ENCODE data around the gene ZKSCAN8.

ZKSCAN8 gene

GRCh38 chr6:28207510-28208110 lies 65.9 kb downstream of the ZKSCAN8 start:
- FAIRE-seq: no peak

DNA sequence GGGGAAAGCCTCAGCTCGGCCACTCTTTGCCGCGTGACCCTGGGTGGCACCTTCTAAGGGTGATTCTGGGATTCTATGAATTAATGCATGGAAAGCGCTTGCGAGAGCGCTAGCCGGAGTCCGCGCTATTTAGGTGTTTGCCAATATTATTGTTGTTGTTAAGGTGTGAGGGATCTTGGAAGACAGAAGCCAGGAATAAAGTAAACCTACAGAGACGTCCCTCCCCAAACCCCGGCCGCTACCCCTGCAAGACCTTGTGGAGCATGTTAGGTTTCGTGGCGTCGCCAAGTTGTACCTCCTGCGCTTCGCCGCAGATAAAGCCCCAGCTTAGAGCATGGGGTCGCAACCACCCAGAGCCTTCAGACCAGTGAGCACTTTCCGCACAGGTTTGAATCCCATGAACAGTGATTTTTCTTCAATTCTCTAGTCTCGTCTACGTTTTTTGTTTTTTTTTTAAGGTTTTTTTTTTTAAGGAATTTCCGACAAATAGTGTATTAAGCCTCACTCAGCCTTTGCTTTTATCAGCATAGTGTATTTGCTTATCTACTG lies 66.5 kb downstream of the ZKSCAN8 start:
- no peak for FAIRE-seq

Data from G401.6 (cell line).